Nephron progenitor cell (in vitro differentiated cells): ENCODE measurements around the gene BCL2L2.

ENCODE experiments used
- DNase-seq: peaks from one replicate; pipeline ENCODE4 v3.0.0; 2021
- H3K27ac Mint-ChIP-seq: 2 replicates; pipeline ENCODE4 v1.8.0; 2021; ENCODE audit warnings: mild to moderate bottlenecking, moderate library complexity, mixed read lengths
- H3K27me3 Mint-ChIP-seq: 2 replicates; pipeline ENCODE4 v1.8.0; 2021; ENCODE audit warnings: mild to moderate bottlenecking, low read depth, mixed read lengths; ENCODE audit not compliant: poor library complexity
- H3K36me3 Mint-ChIP-seq: 2 replicates; pipeline ENCODE4 v1.8.0; 2021; ENCODE audit warnings: low read depth, mixed read lengths
- H3K4me1 Mint-ChIP-seq: 2 replicates; pipeline ENCODE4 v1.8.0; 2021; ENCODE audit warnings: mixed read lengths
- H3K4me3 Mint-ChIP-seq: 2 replicates; pipeline ENCODE4 v1.8.0; 2021; ENCODE audit warnings: mild to moderate bottlenecking, moderate library complexity, mixed read lengths
- H3K9me3 Mint-ChIP-seq: 2 replicates; pipeline ENCODE4 v1.8.0; 2021; ENCODE audit warnings: mild to moderate bottlenecking, moderate library complexity, mixed read lengths
- CTCF ChIP-seq: fragments of 200-600 bp; sonication (generic); IDR thresholded peaks from 2 replicates; pipeline ENCODE4 v1.5.0; 2021; ENCODE audit warnings: antibody characterized with exemption

The BCL2L2 gene

GRCh38 chr14:23360496-23360895 is 53.9 kb downstream of the BCL2L2 start:
- H3K27me3 Mint-ChIP-seq = no peaks in the 10 kb centered on the region
- H3K4me3 Mint-ChIP-seq = no peak overlapping the region
- peaks cover 37% of the 10 kb centered on the region for H3K4me1 Mint-ChIP-seq
- no peak for TF ChIP-seq CTCF
- H3K36me3 Mint-ChIP-seq = peaks cover 39% of the 10 kb centered on the region
- H3K9me3 Mint-ChIP-seq = no peaks in the 10 kb centered on the region
- no peak for DNase-seq
- no peak overlapping the region for H3K27ac Mint-ChIP-seq

GRCh38 chr14:23361320-23361719 is 54.7 kb downstream of the BCL2L2 start:
- Mint-ChIP-seq H3K27ac (peak overlapping the region; percentile 7), H3K36me3 (peaks cover 34% of the 10 kb centered on the region), H3K4me1 (peaks cover 37% of the 10 kb centered on the region), H3K9me3 (no peaks in the 10 kb centered on the region), H3K4me3 (no peak overlapping the region), H3K27me3 (no peaks in the 10 kb centered on the region)
- DNase-seq = no peak
- TF ChIP-seq CTCF = no peak
